Cardiac muscle cell (in vitro differentiated cells and primary cell): Measurements from ENCODE around the gene MYH7. TPM values are rescaled to one million over a fixed set of nuclear protein-coding genes. Genes with fewer than 3 reads are reported as not detected.

ENCODE experiments used
- DNase-seq, 2 donors: peaks; one replicate each; pipeline versions ENCODE4 v3.0.0 to v3.0.0-alpha.2; 2010 to 2017; ENCODE audit warnings: low read depth in 1 of 2, low spot score in 1 of 2
- H3K27ac ChIP-seq: fragments of 200-600 bp; sonication (generic); 2 replicates; pipeline ENCODE4 v1.5.1; 2016
- H3K27me3 ChIP-seq: fragments of 200-600 bp; sonication (generic); 2 replicates; pipeline ENCODE4 v1.6.0; 2016; ENCODE audit warnings: control low read depth
- H3K36me3 ChIP-seq: fragments of 200-600 bp; sonication (generic); 2 replicates; pipeline ENCODE4 v1.5.1; 2016; ENCODE audit warnings: control low read depth
- H3K4me1 ChIP-seq: fragments of 200-600 bp; sonication (generic); 2 replicates; pipeline ENCODE4 v1.8.1; 2017; ENCODE audit warnings: low read depth, mild to moderate bottlenecking, mixed run types
- H3K4me3 ChIP-seq: fragments of 200-600 bp; sonication (generic); 2 replicates; pipeline ENCODE4 v1.5.1; 2016; ENCODE audit warnings: mild to moderate bottlenecking
- H3K9me3 ChIP-seq: fragments of 200-600 bp; sonication (generic); 2 replicates; pipeline ENCODE4 v1.5.1; 2017; ENCODE audit warnings: low read depth, mild to moderate bottlenecking, control low read depth
- polyA plus RNA-seq: library from polyadenylated mRNA; unstranded; fragments of >200 nt; fragmentation: Nextera tagmentation; extraction: Ambion mirVana; gene quantifications from 2 replicates; pipeline ENCODE4 v1.2.1, GENCODE V29; 2016
- total RNA-seq: library from RNA; depleted of rRNA; stranded (reverse); fragments of >200 nt; gene quantifications from 2 replicates; pipeline ENCODE4 v1.2.3, GENCODE V29; 2016
- TF ChIP-seq, protein P1 (sequence below): IDR thresholded peaks from 2 replicates; pipeline ENCODE4 v1.5.1; 2012; ENCODE audit warnings: low read depth, mild to moderate bottlenecking, low read length

Gene MYH7
- total and polyA plus RNA-seq, 2 experiments from 2014 or later: 82.8 to 117 TPM

DNA sequence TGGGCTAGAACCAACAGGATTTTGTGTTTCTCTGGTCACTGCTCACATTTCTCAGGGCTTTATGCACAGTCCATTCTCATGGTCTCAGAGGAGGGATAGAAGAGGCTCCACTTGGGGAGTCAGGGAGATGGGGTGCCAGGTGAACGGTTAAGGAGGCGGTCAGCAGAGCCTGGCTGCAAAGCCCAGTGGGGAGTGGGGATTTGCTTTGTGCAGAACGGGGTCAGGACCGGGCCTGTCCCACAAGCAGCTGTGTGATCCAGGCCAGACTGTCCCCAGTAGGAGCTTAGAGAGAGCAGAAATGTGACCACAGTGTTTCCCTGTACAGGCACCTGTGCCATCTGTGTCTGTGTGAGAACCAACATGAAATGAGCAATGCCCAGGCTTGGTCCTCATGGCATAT, 54.5 kb downstream of the MYH7 start:
- Histone ChIP-seq H3K4me1 (no peaks in the 10 kb centered on the region), H3K4me3 (no peak overlapping the region), H3K9me3 (no peaks in the 10 kb centered on the region), H3K27ac (peak overlapping the region; percentile 86), H3K36me3 (peaks cover 55% of the 10 kb centered on the region), H3K27me3 (no peaks in the 10 kb centered on the region)
- TF ChIP-seq, protein P1, sequence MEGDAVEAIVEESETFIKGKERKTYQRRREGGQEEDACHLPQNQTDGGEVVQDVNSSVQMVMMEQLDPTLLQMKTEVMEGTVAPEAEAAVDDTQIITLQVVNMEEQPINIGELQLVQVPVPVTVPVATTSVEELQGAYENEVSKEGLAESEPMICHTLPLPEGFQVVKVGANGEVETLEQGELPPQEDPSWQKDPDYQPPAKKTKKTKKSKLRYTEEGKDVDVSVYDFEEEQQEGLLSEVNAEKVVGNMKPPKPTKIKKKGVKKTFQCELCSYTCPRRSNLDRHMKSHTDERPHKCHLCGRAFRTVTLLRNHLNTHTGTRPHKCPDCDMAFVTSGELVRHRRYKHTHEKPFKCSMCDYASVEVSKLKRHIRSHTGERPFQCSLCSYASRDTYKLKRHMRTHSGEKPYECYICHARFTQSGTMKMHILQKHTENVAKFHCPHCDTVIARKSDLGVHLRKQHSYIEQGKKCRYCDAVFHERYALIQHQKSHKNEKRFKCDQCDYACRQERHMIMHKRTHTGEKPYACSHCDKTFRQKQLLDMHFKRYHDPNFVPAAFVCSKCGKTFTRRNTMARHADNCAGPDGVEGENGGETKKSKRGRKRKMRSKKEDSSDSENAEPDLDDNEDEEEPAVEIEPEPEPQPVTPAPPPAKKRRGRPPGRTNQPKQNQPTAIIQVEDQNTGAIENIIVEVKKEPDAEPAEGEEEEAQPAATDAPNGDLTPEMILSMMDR: no peak
- peak in 1 of 2 donors; percentile 6 for DNase-seq

DNA sequence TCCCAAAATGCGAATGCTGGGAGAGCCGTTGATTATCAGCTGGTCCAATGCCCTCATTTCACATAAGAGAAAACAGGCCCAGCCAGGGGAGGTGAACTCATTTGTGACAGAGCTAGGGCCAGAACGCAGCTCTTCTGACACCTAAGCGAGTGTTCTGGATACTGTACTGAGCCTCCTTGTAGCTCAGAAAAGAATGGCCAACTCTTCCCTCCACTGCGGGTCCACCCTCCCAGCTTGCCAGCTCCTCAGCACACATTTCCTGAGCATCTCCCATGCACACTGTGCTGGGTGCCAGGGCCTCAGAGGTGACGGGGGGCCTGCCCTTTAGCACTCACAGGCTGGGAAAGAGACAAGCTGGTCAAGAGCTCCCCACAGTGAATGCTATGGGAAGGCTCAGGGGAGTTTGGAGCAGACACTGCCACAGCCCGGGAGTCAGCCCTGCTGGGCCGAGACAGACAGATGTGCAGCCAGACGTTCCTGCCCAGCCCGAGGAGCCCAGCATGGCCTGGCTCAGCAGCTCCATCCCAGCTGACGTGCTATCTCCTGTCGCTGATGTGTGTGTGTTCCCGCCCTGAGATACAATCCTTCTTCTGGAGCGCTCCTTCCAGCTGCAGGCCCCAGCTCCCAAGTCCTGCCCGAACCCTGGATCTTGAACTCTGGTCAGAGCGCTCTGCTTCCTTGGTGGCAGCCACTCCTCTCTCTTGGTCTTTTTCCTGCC, 55.1 kb downstream of the MYH7 start:
- Histone ChIP-seq H3K4me3 (no peak overlapping the region), H3K36me3 (peaks cover 49% of the 10 kb centered on the region), H3K27ac (peak overlapping the region; percentile 86), H3K4me1 (no peaks in the 10 kb centered on the region), H3K9me3 (no peaks in the 10 kb centered on the region), H3K27me3 (no peaks in the 10 kb centered on the region)
- TF ChIP-seq, protein P1: no peak
- DNase-seq: no peak

DNA sequence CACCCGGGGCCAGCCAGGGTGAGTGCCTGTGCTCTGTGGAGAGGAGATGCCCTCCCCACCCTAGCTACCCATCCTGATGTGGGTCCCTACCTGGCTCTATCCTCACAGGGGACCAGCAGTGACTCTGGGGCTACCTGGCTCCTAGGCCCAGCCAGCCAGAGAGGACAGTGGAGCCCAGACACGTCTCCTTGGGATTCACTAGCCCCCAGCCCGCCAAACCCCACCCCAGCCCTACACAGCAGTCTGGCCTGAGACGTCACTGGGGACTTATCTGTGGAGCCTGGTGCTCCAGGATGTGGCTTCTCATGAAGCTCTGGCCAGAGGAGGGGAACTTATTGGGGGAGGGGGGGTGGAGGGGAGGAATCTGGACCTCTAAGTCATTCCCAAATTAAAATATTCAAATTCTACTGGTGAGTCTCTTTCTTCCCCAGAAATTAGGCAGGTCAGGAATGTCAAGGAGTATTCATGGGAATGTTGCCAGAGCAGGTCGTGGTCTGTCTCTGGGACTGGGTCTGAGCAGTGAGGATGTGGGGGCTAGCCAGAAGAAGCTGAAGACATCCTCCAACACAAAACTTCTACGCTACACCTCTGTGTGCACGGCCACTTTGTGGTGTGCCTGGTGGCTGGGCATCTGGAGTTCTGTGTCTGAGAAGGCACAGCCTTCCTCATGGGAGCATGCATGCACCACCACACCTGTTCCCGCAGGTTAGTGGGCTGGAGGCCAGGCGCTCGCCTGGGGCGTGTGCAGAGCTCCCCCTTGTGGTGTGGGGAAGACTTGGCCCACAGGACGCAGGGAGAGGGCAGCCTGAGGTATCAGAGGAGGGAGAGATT, 55.9 kb downstream of the MYH7 start:
- Histone ChIP-seq H3K36me3 (peaks cover 41% of the 10 kb centered on the region), H3K4me1 (no peaks in the 10 kb centered on the region), H3K4me3 (no peak overlapping the region), H3K9me3 (no peaks in the 10 kb centered on the region), H3K27me3 (no peaks in the 10 kb centered on the region), H3K27ac (peak overlapping the region; percentile 86)
- TF ChIP-seq, protein P1: peak; percentile 97
- peak; percentile 45 to 86 for DNase-seq

DNA sequence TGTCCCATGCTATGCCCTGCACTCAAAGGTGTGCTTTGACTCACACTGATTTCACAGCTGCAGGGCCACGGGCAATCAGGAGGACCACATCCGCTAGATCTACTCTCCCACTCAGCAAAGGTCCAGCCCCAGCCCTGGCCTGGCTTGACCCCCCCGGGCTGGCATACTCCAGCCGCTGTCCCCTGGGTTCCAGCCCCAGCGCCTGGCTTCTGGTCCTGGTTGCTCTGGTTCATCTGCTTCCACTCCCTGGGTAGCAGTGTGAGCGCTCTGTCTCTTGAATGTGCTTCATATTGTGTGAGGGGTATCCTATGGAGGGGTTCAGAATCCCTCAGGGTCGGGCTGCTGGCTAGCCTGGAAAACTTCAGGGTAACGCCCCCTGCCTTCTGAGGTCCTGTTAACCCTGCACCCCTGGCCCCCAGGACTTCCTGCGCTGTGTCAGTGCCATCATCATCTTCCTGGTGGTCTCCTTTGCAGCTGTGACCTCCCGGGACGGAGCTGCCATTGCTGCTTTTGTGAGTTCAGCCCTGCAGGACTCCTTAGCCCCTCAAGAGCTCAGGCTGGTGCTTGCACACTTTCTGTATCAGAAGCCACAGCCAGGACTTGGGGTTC, 56.7 kb downstream of the MYH7 start:
- Histone ChIP-seq H3K4me3 (no peak overlapping the region), H3K9me3 (no peaks in the 10 kb centered on the region), H3K27me3 (no peaks in the 10 kb centered on the region), H3K36me3 (peaks cover 33% of the 10 kb centered on the region), H3K4me1 (no peaks in the 10 kb centered on the region), H3K27ac (peak overlapping the region; percentile 86)
- peak in 1 of 2 donors; percentile 68 for DNase-seq
- TF ChIP-seq, protein P1: no peak
